Fibroblast of pulmonary artery (primary cell): ENCODE results near the gene BACH2.

Experiments used
- DNase-seq: peaks from one replicate; pipeline ENCODE4 v3.0.0-alpha.2; 2010; ENCODE audit warnings: low read depth
- H3K4me3 ChIP-seq: replicated peaks from 2 replicates; pipeline ENCODE4 v1.5.1; 2011; ENCODE audit warnings: low read depth, mild to moderate bottlenecking, control low read depth, low read length, moderate library complexity
- TF ChIP-seq, protein P1 (sequence below): IDR thresholded peaks from 2 replicates; pipeline ENCODE4 v1.5.1; 2011; ENCODE audit warnings: mild to moderate bottlenecking, control low read depth, low read length, inconsistent platforms; ENCODE audit errors: missing control alignments

The BACH2 gene

DNA sequence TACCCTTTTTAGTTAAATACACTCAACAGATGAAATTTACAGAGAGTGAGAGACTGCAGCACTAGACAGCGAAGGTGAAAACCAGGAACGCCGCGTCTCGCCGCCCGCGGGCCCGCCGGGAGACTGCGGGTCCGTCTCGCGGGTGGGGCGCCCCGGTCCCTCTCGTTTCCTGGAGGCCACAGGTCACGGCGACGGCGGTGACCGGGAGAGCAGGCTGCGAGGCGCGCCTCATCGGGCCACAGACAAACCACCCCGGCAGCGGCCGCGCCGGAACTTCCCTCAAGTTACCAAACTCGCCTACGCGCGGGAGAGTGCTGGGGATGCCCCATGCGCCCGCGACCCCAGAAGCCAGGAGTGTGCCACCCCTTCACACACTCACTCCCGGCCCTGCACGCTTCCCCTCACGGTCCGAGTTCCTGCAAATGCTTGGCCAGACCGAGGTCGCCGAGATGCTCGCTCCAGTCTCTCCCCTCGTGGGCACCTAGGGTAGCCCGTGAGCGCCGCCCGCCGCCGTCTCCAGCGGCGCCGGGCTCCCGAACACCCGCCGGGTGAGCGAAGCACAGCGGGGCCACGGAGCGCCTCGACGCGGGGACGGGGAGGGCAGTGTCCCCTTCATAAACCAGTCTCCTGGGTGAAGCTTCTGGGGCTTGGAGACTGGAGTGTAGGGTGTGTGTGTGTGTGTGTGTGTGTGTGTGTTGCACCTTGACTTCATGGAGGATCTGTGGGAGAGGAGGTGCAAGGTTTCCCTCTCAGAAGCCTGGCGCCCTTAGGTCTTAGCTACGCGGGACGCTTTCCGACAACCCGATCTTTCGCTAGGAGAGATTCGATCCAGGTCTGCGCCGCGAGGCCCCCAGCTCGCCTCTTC lies 1.4 kb downstream of the BACH2 start:
- peak overlapping the region; percentile 56 for H3K4me3 ChIP-seq
- peak; percentile 28 for DNase-seq
- TF ChIP-seq, protein P1, sequence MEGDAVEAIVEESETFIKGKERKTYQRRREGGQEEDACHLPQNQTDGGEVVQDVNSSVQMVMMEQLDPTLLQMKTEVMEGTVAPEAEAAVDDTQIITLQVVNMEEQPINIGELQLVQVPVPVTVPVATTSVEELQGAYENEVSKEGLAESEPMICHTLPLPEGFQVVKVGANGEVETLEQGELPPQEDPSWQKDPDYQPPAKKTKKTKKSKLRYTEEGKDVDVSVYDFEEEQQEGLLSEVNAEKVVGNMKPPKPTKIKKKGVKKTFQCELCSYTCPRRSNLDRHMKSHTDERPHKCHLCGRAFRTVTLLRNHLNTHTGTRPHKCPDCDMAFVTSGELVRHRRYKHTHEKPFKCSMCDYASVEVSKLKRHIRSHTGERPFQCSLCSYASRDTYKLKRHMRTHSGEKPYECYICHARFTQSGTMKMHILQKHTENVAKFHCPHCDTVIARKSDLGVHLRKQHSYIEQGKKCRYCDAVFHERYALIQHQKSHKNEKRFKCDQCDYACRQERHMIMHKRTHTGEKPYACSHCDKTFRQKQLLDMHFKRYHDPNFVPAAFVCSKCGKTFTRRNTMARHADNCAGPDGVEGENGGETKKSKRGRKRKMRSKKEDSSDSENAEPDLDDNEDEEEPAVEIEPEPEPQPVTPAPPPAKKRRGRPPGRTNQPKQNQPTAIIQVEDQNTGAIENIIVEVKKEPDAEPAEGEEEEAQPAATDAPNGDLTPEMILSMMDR: no peak

DNA sequence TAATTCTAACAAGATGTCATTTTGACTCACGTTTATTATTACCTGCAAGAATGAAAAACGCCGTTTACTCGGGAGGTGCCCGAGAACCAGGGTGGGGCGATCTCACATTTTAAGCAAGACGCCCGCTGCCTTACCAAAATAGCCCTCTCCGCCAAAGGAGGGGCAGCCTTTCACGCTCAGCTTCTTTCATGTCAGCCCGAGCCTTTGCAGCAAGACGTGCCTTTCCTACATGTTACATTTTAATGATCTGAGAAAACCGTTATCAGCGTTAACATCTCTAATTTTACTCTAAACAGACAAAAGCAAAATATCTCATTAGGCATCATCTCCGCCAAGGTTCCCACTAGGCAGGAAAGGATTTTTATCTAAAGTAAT lies 2.0 kb downstream of the BACH2 start:
- no peak overlapping the region for H3K4me3 ChIP-seq
- DNase-seq: no peak

DNA sequence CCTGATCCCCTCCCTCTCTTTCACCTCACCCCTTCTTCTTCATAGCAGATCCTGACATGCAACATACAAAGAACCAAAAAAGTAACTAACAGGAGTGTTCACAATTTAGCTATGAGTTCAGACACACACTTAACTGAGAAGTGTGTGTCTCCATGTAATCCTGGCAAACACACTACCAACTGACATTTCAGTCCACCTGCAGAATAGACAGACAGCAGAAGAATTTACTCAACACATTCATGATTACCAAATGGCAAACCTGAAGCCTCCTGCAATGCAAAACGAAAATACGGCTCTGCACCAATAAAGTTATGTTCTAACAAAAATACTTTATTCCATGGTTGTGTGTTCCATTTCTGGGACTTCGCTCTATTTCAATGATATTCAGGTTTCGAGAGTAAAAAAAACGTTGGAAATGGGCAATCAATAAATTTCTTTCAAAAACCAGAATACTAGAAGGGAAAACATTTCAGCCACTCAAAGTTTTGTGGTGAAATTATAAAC lies 2.6 kb downstream of the BACH2 start:
- TF ChIP-seq, protein P1: no peak
- H3K4me3 ChIP-seq: no peak overlapping the region
- DNase-seq: no peak

More for the DNA sequence above, 2.0 kb downstream of the BACH2 start:
- TF ChIP-seq, protein P1: no peak

DNA sequence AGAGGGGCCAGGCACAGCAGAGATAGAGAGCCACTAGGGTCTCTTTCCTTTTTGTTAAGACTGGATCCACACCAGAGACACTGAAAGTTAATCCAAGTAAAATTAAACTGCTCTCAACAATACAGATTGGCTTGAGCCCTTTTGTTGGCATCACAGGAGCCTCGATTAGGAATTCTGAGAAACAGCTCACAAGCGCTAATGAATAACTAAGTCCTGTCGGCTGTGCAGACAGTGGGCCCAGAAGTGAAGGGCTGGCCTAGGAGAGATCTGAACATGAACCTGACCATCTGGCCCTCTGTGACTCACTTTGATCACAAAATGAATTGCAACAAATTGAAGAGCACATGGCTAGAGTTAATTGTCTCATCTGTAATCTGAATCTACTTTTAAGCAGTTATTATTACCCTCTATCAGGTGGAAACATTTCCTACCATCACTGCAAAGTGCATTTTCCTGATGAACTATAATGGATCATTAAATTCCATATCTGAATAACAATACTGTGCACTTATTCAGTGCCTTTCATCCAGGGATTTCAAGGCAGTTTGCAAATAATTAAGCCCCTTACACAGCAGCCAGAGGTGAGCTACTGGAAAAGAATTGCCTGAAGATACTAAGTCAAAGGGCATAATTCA lies 3.2 kb downstream of the BACH2 start:
- no peak overlapping the region for H3K4me3 ChIP-seq
- TF ChIP-seq, protein P1: no peak
- no peak for DNase-seq

DNA sequence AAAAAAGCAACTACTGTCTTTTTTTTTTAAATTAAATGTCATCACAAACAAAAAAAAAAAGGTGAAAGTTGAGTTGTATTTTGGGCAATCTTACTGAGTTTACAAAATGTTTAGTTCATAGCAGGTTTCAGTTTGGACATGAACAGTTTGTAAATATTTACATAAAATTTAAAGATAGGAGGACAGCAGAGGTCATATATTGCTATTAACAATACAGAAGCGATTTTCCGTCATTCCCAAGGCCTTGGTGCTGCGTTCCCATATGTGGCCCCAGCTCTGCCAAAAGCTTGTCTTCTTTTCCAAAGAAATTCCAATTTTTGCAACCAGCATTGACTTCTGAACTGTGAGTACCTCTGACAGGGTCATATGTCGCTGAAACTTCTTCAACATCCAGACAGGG lies 5.1 kb downstream of the BACH2 start:
- TF ChIP-seq, protein P1: no peak
- DNase-seq: no peak
- H3K4me3 ChIP-seq: no peak overlapping the region

DNA sequence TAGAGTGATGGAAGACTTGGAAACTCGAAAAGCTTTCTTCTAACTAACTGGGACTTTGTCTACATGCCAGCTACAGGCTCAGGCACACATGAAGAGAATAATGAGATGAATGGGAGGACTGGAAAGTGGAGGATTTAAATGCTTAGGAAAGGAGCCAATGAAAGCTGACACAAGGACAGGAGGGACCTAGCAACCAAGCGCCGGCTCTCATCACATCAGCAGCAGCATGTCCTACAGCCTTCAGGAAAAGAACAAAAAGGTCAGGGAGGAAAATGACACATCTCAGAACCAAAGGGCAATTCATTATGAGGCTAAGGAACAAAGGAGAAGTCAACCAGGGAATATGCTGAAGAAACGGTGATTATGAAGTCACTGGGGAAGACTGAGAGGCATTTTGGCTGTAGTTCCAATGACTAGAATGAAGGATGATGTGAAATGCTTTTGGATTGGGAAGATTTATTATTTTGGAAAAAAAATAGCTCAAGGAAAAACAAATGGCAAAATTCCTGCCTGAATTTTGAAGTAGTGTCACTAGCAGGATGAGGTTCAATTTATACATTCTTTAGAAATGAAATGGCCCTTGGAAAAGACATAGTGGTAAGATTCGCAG lies 5.7 kb downstream of the BACH2 start:
- H3K4me3 ChIP-seq: no peak overlapping the region
- no peak for DNase-seq
- TF ChIP-seq, protein P1: no peak
